Stimulated activated CD4-positive, alpha-beta T cell treated with anti-CD3 and anti-CD28 coated beads, Interleukin-15, amount 100 ng/mL, for 24 hours (primary cell): ENCODE data around the gene PARVG.

ENCODE experiments used
- DNase-seq: peaks from one replicate; pipeline ENCODE4 v3.0.0-alpha.2; 2020

The PARVG gene

GRCh38 chr22:44197271-44197670 lies 16.5 kb downstream of the PARVG start:
- DNase-seq, result no peak

- no peak for DNase-seq
Observed at GRCh38 chr22:44199164-44199563, 18.4 kb downstream of the PARVG start.

GRCh38 chr22:44199866-44200265 lies 19.1 kb downstream of the PARVG start:
- DNase-seq, result no peak

- DNase-seq, result no peak
Observed at GRCh38 chr22:44200451-44200850, 19.7 kb downstream of the PARVG start.

GRCh38 chr22:44200855-44201550 lies 20.3 kb downstream of the PARVG start:
- no peak for DNase-seq

GRCh38 chr22:44201665-44202064 lies 20.9 kb downstream of the PARVG start:
- DNase-seq, result no peak

- DNase-seq, result no peak
Observed at GRCh38 chr22:44202261-44202789, 21.6 kb downstream of the PARVG start.

- no peak for DNase-seq
Observed at GRCh38 chr22:44203203-44203602, 22.5 kb downstream of the PARVG start.

- no peak for DNase-seq
Observed at GRCh38 chr22:44204739-44205515, 24.2 kb downstream of the PARVG start.

- DNase-seq, result no peak
Observed at GRCh38 chr22:44205516-44206329, 25.0 kb downstream of the PARVG start.

GRCh38 chr22:44206330-44206645 lies 25.6 kb downstream of the PARVG start:
- DNase-seq, result no peak

GRCh38 chr22:44206696-44207095 lies 26.0 kb downstream of the PARVG start:
- no peak for DNase-seq

GRCh38 chr22:44207173-44207980 lies 26.7 kb downstream of the PARVG start:
- no peak for DNase-seq

GRCh38 chr22:44207981-44208317 lies 27.2 kb downstream of the PARVG start:
- DNase-seq, result no peak

GRCh38 chr22:44209343-44209742 lies 28.6 kb downstream of the PARVG start:
- no peak for DNase-seq

GRCh38 chr22:44210722-44211121 lies 30.0 kb downstream of the PARVG start:
- no peak for DNase-seq

GRCh38 chr22:44211256-44211945 lies 30.7 kb downstream of the PARVG start:
- no peak for DNase-seq

GRCh38 chr22:44211946-44212930 lies 31.5 kb downstream of the PARVG start:
- DNase-seq, result no peak

GRCh38 chr22:44212936-44213335 lies 32.2 kb downstream of the PARVG start:
- DNase-seq, result no peak

GRCh38 chr22:44213489-44214043 lies 32.8 kb downstream of the PARVG start:
- no peak for DNase-seq

GRCh38 chr22:44214187-44214586 lies 33.5 kb downstream of the PARVG start:
- DNase-seq, result no peak
